OCI-LY7 (cell line): ENCODE data around the gene LRRK1.

Experiments
- EZH2phosphoT487 ChIP-seq: fragments of 200-600 bp; sonication (generic); IDR thresholded peaks from 2 replicates; pipeline ENCODE4 v1.6.1; 2018; ENCODE audit warnings: low read depth, borderline replicate concordance, mild to moderate bottlenecking, mixed run types, antibody characterized with exemption, low read length, moderate library complexity, mixed read lengths
- TF ChIP-seq, protein P1 (sequence below): fragments of 200-600 bp; sonication (generic); conservative IDR thresholded peaks from 2 replicates; pipeline ENCODE4 v1.5.1; 2014; ENCODE audit warnings: mild to moderate bottlenecking, antibody characterized with exemption, low read length, moderate library complexity, mixed read lengths

DNA sequence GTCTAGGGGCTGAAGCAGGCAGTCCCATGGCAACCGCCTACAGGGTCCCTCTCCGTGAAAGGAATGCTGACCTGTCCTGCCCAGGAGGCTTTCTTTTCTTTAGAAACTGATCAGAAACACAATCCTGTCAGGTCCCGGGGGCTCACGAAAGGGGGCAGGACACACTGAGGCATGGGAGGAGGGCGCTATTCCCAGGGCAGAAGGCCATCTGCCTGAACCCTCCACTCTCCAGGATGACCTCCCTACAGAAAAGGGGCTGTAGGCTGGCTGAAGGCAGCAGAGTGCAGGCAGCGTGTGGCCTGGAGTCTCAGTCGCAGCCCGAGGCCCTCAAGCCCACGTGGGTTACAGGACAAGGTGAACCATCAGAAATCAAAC lies 18.4 kb upstream of the LRRK1 start:
- TF ChIP-seq, protein P1, sequence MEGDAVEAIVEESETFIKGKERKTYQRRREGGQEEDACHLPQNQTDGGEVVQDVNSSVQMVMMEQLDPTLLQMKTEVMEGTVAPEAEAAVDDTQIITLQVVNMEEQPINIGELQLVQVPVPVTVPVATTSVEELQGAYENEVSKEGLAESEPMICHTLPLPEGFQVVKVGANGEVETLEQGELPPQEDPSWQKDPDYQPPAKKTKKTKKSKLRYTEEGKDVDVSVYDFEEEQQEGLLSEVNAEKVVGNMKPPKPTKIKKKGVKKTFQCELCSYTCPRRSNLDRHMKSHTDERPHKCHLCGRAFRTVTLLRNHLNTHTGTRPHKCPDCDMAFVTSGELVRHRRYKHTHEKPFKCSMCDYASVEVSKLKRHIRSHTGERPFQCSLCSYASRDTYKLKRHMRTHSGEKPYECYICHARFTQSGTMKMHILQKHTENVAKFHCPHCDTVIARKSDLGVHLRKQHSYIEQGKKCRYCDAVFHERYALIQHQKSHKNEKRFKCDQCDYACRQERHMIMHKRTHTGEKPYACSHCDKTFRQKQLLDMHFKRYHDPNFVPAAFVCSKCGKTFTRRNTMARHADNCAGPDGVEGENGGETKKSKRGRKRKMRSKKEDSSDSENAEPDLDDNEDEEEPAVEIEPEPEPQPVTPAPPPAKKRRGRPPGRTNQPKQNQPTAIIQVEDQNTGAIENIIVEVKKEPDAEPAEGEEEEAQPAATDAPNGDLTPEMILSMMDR: no peak
- no peak for TF ChIP-seq EZH2phosphoT487
